HepG2 (cell line): ENCODE results near the gene CLCN2. TPM values are rescaled to one million over a fixed set of nuclear protein-coding genes. Genes with fewer than 3 reads are reported as not detected.

Source experiments
- ARID2 ChIP-seq: sonication (generic); formaldehyde crosslinking; IDR thresholded peaks from 2 replicates; pipeline ENCODE4 v1.8.1; 2022; ENCODE audit warnings: mild to moderate bottlenecking, missing genetic modification reagents, borderline replicate concordance
- E2F2 ChIP-seq: sonication (generic); formaldehyde crosslinking; IDR thresholded peaks from 2 replicates; pipeline ENCODE4 v1.4.0; 2020; ENCODE audit warnings: missing genetic modification reagents, borderline replicate concordance
- HDAC6 ChIP-seq: fragments of 200-600 bp; sonication (generic); IDR thresholded peaks from 2 replicates; pipeline ENCODE4 v1.7.0; 2017; ENCODE audit warnings: mild to moderate bottlenecking, antibody characterized with exemption, low read length, low read depth
- HMGXB3 ChIP-seq: sonication (generic); formaldehyde crosslinking; IDR thresholded peaks from 2 replicates; pipeline ENCODE4 v1.4.0; 2020; ENCODE audit warnings: missing genetic modification reagents, borderline replicate concordance
- IRF9 ChIP-seq: sonication (generic); formaldehyde crosslinking; IDR thresholded peaks from 2 replicates; pipeline ENCODE4 v1.8.0; 2022; ENCODE audit warnings: missing genetic modification reagents, mild to moderate bottlenecking, borderline replicate concordance
- POGK ChIP-seq: sonication (generic); formaldehyde crosslinking; conservative IDR thresholded peaks from 2 replicates; pipeline ENCODE4 v1.8.0; 2022; ENCODE audit warnings: mild to moderate bottlenecking, moderate library complexity, missing genetic modification reagents
- ZNF609 ChIP-seq: sonication (generic); formaldehyde crosslinking; IDR thresholded peaks from 2 replicates; pipeline ENCODE4 v1.4.0; 2020; ENCODE audit warnings: mild to moderate bottlenecking, missing genetic modification reagents, borderline replicate concordance
- ZNF768 ChIP-seq: sonication (generic); formaldehyde crosslinking; IDR thresholded peaks from 2 replicates; pipeline ENCODE4 v1.4.0; 2020; ENCODE audit warnings: missing genetic modification reagents
- ZNF770 ChIP-seq: sonication (generic); formaldehyde crosslinking; IDR thresholded peaks from 2 replicates; pipeline ENCODE4 v1.5.0; 2020; ENCODE audit warnings: mild to moderate bottlenecking, missing genetic modification reagents
- polyA plus RNA-seq, 8 experiments: library from polyadenylated mRNA; depleted of rRNA in 3 of 8; stranded (reverse) in 7 of 8; unstranded in 1 of 8; fragments of >200 nt; fragmentation: Illumina TruSeq in 4 of 8; extraction: Trizol in 4 of 8; gene quantifications; 2 replicates each; pipeline versions ENCODE4 v1.2.1 to v1.2.3, GENCODE V29; 2011 to 2016; ENCODE audit warnings: low read depth in 4 of 8, missing spikeins in 1 of 8, mixed read lengths in 1 of 8; ENCODE audit not compliant: insufficient read depth in 1 of 8
- total RNA-seq, 5 experiments: library from RNA; depleted of rRNA; stranded (reverse); fragments of >200 nt; fragmentation: Illumina TruSeq; extraction: Trizol; gene quantifications; 2 replicates each; pipeline ENCODE4 v1.2.3, GENCODE V29; 2016; ENCODE audit warnings: low read depth in 1 of 5

Gene CLCN2
- total and polyA plus RNA-seq, 2 of the 13 experiments (the other 11 are each of a cell fraction or from before 2014, with no cell fraction given), result 11.4 to 13.5 TPM

GRCh38 chr3:184335661-184336546, 25.5 kb downstream of the CLCN2 start (continued):
- TF ChIP-seq ZNF609 (CRISPR knock-in tag) (no peak), E2F2 (CRISPR knock-in tag) (no peak), HDAC6 (no peak), ARID2 (CRISPR knock-in tag) (no peak), ZNF770 (no peak), POGK (CRISPR knock-in tag) (peak; percentile 71; the same call in 1 of the 2 replicates), IRF9 (CRISPR knock-in tag) (peak; percentile 69; the same call in 1 of the 2 replicates), ZNF768 (no peak; the same call in 1 of the 2 replicates), HMGXB3 (CRISPR knock-in tag) (peak; percentile 26; the same call in 1 of the 2 replicates)
